ENCODE results near the gene ACTR1A. TPM values are rescaled to one million over a fixed set of nuclear protein-coding genes. Genes with fewer than 3 reads are reported as not detected.

Gene ACTR1A
- total RNA-seq, 1 experiment from 2014 or later: 82.1 TPM

- no CpG with 5 or more reads among the region's 3 CpGs for WGBS (ENCODE audit: extremely low coverage, insufficient read length, low lambda C conversion rate)
Observed at GRCh38 chr10:102515724-102516123, 13.2 kb upstream of the ACTR1A start.

More at GRCh38 chr10:102515724-102516123, 13.2 kb upstream of the ACTR1A start:
- H3K56ac ChIP-seq (ENCODE audit: insufficient read length, low read depth, low read length): no peak overlapping the region
- no peak overlapping the region for H3K4ac ChIP-seq (ENCODE audit: low read depth, low read length)
- H4K91ac ChIP-seq (ENCODE audit: insufficient read length, low read depth, low read length): no peak overlapping the region
- no peaks in the 10 kb centered on the region for H3K9me3 ChIP-seq (ENCODE audit: control insufficient read depth, low read depth, low read length)
- H2BK5ac ChIP-seq (ENCODE audit: insufficient read length, low read length): no peak overlapping the region
- H3K14ac ChIP-seq (ENCODE audit: insufficient read depth, low read length): no peak overlapping the region; the same call in 1 of the 2 replicates
- Mint-ChIP-seq H3K4me1 (peaks cover 0 to 8% of the 10 kb centered on the region in 2 experiments; a peak in 2 of 4 replicates), H3K27ac (no peak overlapping the region), H3K4me3 (peak overlapping the region in 1 of 2 experiments; percentile 58; a peak in 1 of 5 replicates), H3K36me3 (ENCODE audit: insufficient read depth in 1 of 3, low read depth in 3 of 3) (peaks cover 4 to 28% (median 9%) of the 10 kb centered on the region in 3 experiments; a peak in 5 of 7 replicates), H3K27me3 (ENCODE audit: low read depth) (no peaks in the 10 kb centered on the region), H3K9me3 (no peaks in the 10 kb centered on the region)
- H4K5ac ChIP-seq (ENCODE audit: insufficient read length, low read depth, low read length): no peak overlapping the region
- no peaks in the 10 kb centered on the region for H3K4me1 ChIP-seq (ENCODE audit: insufficient read depth, low read length)
- no peak overlapping the region for H2BK20ac ChIP-seq (ENCODE audit: low read depth, low read length, poor library complexity, severe bottlenecking)
- no peak overlapping the region for H2BK15ac ChIP-seq (ENCODE audit: low read depth, low read length)
- no peaks in the 10 kb centered on the region for H3K79me1 ChIP-seq (ENCODE audit: insufficient read depth, low read depth, low read length, poor library complexity, severe bottlenecking)
- no peak overlapping the region for H2BK12ac ChIP-seq (ENCODE audit: insufficient read length, low read depth, low read length)
- no peak for DNase-seq
- no peak overlapping the region for H4K8ac ChIP-seq (replicated peaks; ENCODE audit: insufficient read length, low read depth, low read length)
- no peak overlapping the region for H3K18ac ChIP-seq (ENCODE audit: insufficient read length, low read depth, low read length)
- no peaks in the 10 kb centered on the region for H4K20me1 ChIP-seq (ENCODE audit: control insufficient read depth, insufficient read depth, insufficient read length)
- no peak overlapping the region for H3K9ac ChIP-seq (ENCODE audit: extremely low read depth, insufficient read length, low read length)
- H3K23me2 ChIP-seq (ENCODE audit: insufficient read length, low read depth, low read length, poor library complexity, severe bottlenecking): no peaks in the 10 kb centered on the region
- TF ChIP-seq, protein P1, sequence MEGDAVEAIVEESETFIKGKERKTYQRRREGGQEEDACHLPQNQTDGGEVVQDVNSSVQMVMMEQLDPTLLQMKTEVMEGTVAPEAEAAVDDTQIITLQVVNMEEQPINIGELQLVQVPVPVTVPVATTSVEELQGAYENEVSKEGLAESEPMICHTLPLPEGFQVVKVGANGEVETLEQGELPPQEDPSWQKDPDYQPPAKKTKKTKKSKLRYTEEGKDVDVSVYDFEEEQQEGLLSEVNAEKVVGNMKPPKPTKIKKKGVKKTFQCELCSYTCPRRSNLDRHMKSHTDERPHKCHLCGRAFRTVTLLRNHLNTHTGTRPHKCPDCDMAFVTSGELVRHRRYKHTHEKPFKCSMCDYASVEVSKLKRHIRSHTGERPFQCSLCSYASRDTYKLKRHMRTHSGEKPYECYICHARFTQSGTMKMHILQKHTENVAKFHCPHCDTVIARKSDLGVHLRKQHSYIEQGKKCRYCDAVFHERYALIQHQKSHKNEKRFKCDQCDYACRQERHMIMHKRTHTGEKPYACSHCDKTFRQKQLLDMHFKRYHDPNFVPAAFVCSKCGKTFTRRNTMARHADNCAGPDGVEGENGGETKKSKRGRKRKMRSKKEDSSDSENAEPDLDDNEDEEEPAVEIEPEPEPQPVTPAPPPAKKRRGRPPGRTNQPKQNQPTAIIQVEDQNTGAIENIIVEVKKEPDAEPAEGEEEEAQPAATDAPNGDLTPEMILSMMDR (conservative IDR thresholded peaks at IDR 0.05): no peak
- no peaks in the 10 kb centered on the region for H3K27me3 ChIP-seq (ENCODE audit: insufficient read depth, low read length)
- H3K23ac ChIP-seq (ENCODE audit: insufficient read length, low read depth, low read length): no peak overlapping the region
- H2AK5ac ChIP-seq (ENCODE audit: insufficient read length, low read length): no peak overlapping the region
- H3K27ac ChIP-seq (ENCODE audit: insufficient read length, low read depth, low read length): no peak overlapping the region
- H2AFZ ChIP-seq (ENCODE audit: low read length): no peak overlapping the region
- no peak overlapping the region for H3T11ph ChIP-seq (ENCODE audit: low read length)
- H2BK120ac ChIP-seq (ENCODE audit: low read depth, low read length, poor library complexity, severe bottlenecking): no peak overlapping the region
- H3K79me2 ChIP-seq (ENCODE audit: insufficient read depth, low read length): no peaks in the 10 kb centered on the region
- no peak overlapping the region for H3K4me2 ChIP-seq (ENCODE audit: insufficient read depth, insufficient read length, low read length)

All from H9 (cell line).